Activated CD4-positive, CD25-positive, alpha-beta regulatory T cell treated with anti-CD3 and anti-CD28 coated beads, Interleukin-2, amount 50 U/mL, for 16 hours (primary cell): ENCODE results near the gene TMEFF2.
"Not testable (repeated sequence)": the region's sequence is repeated elsewhere in the genome, so short reads cannot be mapped to it uniquely, and the experiment has no call there.

Experiments
- DNase-seq: peaks from one replicate; pipeline ENCODE4 v3.0.0-alpha.2; 2020; ENCODE audit warnings: low read depth, low spot score

The TMEFF2 gene

GRCh38 chr2:191933307-191934105 lies 261.2 kb downstream of the TMEFF2 start:
- DNase-seq = no peak

GRCh38 chr2:191932286-191932685 lies 262.4 kb downstream of the TMEFF2 start:
- DNase-seq = no peak

DNA sequence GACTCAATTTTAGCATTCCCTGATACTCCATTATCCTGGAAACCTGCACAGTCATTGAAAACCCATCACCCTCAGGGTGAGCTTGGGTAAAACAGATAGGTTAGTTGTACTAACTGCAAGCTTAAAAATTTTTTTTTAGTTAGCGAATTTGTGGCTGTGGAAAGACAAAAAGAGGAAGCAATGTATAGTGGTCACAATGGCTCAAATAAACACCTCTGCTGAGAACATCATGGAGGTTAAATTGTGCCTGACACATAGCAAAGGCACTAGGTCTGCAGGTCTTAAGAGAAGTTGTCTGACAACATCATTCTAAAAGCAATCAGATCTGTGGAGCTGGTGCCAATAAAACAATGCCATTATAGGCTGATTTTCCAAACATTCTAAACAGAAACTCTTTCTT lies 263.4 kb downstream of the TMEFF2 start:
- no peak for DNase-seq

DNA sequence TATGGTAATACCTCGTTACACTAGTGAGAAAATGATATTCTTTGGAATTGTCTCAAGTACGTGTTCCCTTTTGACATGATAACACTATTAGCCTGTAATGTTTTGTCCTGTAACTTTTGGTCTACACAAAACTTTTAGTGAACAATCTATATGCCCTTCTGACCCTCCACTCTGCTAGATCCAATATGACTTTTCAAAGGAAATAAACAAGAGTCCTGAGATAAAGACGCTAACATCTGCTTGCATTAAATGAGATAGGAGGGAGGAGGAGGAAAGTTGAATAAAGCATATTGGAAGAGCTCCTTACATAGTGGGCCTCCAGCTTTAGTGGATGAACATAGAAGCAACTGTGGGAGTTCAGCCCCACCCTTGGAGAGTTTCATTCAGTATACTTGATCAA lies 264.5 kb downstream of the TMEFF2 start:
- no peak for DNase-seq

DNA sequence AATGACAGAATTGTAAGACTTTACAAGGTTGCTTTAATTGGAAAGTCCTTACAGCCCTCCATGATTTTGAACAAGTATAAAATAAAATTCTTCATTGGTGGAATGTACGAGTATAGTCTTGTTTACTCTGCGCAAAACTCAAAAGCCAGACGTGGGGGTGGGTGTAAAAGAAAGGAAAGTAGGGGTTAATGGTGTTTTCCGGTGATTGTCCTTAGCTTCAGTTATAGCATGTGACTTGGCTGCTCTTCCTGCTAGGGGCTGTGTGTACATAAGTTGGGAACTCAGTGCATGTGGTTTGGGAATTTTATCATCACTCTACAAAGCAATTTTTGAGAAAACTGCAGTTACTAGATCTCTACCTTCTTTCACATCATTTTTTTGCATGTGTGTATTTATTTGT lies 265.4 kb downstream of the TMEFF2 start:
- no peak for DNase-seq

- DNase-seq = no peak
These were observed 266.7 kb downstream of the TMEFF2 start for GRCh38 chr2:191927991-191928390.

DNA sequence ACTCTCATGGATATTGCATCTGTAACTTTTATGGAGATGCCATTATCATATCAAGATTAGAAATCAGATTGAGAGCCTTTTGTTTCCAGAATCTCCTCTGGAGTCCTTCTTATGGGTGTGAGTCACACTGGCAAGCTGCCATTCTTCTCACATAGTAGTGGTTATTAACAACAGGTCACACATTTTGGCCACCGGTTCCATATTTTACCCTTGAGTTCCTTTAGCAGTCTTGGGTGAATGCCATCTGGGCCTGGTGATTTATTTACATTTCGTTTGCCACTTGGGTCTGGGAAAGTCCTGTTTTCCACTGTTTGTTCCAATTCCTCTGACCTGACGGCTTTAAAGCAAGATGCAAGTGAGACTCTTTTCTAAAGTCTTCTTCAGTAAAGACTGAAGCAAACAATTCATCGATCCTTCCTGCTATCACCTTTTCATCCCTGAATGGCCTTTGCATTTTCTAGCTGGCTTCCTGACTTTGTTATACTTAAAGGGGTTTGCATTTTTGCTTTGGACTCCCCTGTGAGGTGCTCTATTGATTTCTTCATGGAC lies 267.3 kb downstream of the TMEFF2 start:
- no peak for DNase-seq

- no peak for DNase-seq
These were observed 268.1 kb downstream of the TMEFF2 start for GRCh38 chr2:191926671-191927070.

GRCh38 chr2:191923652-191923997 lies 271.1 kb downstream of the TMEFF2 start:
- no peak for DNase-seq

DNA sequence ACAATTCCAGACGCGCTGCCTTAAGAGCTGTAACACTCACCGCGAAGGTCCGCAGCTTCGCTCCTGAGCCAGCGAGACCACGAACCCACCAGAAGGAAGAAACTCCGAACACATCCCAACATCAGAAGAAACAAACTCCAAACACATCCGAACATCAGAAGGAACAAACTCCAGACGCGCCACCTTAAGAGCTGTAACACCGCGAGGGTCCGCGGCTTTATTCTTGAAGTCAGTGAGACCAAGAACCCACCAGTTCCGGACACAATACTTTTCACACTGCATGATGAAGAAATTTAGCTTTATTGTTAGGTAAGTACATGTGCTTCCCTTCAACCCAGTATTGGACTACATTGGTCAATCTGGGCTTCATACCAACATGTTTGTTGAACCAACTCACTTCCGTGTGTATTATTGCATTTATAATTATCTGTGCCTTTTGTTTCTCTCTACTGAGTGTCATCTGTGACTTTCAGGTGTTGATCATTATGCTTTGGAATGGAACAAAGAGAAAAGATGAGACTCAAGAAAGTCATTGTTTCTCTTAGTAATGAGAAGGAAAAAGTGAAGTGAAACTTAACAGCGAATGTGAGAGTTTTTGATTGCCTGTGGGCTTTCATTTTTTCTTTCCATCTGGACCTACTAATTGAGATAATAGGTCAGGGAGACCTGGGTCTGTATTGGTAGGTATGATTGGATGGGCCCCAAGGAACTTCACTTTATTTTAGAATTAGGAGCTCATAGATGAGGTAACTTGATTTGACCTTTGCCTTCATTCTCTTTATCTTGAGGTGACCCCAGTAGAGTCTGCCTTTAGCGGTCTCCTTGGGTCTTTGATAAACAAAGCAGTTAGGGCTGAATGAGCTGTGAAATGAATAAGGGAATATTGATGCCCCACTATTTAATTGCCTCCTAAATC lies 271.7 kb downstream of the TMEFF2 start:
- DNase-seq = no peak

- not testable (repeated sequence) for DNase-seq
These were observed 273.1 kb downstream of the TMEFF2 start for GRCh38 chr2:191921650-191922049.

GRCh38 chr2:191920502-191920901 lies 274.2 kb downstream of the TMEFF2 start:
- no peak for DNase-seq

DNA sequence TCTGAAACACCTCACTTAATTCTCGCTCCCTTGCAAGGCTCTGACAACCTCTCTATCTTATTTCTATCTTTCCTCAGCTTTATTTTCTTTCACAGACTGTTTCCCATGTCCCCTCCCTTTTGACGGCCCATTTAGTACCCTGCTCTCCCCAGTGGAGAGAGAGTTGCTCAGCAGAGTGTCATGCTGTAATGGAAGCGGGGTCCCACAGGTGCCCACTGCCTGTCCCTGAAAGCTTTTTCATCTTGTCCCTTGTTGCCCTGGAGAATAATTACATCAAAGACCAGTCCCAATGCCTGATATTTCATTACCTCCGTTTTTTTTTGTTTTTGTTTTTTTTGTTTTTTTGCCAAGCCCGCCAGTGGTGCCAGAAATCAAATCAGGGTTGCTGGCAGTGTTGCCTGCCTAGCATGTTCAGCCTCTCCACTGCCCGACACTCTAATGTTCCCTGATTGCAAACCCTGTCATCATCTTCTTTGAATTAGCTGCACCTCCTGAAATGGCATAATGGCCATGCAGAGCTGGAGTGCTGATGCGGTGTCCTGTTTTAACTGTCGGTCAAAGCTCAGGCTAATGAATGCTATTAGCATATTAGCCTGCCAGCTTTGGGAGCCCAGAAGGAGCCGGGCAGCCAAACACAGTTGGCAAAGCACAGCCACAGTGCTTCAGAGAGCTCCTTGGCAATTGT lies 276.6 kb downstream of the TMEFF2 start:
- DNase-seq = no peak

- no peak for DNase-seq
These were observed 277.3 kb downstream of the TMEFF2 start for GRCh38 chr2:191917430-191917881.

DNA sequence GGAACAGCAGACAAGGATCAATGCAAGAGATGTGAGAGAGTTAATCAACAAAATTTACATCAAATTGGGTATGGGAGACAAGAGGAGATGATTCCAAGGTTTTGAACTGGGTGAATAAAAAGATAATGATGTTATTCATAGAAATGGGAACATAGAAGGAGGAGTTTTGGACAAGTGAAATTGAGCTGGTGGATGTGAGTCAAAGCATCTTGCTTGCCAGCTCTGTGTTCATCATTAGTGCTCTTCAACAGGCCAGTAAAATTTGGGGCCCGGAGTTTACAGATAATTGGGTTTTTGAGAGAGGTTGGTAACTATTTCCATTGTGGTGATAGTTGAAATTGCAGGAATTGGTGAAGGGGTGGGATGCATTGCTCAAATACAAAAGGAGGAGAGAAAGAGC lies 277.9 kb downstream of the TMEFF2 start:
- no peak for DNase-seq

DNA sequence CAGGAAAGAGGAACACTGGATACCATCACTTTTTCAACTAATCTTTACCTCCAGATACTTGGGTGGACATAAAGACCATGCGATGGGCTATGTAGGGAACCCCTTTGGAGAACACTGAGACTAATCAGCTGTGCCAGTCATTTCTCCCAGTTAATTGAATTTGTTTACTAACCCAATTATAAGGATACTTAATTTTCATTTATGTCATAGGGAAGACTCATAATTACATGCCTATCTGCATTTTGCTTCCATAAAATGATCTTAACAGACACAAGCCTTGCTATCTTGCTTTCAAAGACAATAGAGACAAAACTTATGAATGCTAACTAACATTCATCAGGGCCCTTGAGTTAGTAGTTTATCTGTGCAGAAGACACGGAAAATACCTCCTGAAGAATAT lies 279.0 kb downstream of the TMEFF2 start:
- no peak for DNase-seq

- DNase-seq = no peak
These were observed 280.9 kb downstream of the TMEFF2 start for GRCh38 chr2:191913796-191914195.

GRCh38 chr2:191912764-191913163 lies 282.0 kb downstream of the TMEFF2 start:
- no peak for DNase-seq

DNA sequence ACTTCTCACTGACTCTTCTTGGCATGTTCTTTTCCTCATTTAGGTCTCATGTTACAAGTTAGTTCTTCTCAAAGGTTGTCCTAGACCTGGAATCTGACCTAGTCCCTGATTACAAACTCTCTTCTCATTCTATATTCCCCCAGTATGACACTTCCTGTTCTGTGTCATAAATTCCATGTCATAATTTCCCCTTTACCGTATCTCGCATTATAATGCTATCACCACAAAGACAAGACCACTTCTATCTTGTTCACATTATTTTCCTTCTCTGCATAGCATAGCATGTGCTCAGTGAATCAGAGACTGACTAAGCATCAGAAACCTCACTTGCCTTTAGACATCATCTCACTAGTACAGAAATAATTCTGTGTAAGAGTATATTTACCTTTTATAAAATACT lies 284.2 kb downstream of the TMEFF2 start:
- no peak for DNase-seq

- no peak for DNase-seq
These were observed 285.9 kb downstream of the TMEFF2 start for GRCh38 chr2:191908874-191909273.

DNA sequence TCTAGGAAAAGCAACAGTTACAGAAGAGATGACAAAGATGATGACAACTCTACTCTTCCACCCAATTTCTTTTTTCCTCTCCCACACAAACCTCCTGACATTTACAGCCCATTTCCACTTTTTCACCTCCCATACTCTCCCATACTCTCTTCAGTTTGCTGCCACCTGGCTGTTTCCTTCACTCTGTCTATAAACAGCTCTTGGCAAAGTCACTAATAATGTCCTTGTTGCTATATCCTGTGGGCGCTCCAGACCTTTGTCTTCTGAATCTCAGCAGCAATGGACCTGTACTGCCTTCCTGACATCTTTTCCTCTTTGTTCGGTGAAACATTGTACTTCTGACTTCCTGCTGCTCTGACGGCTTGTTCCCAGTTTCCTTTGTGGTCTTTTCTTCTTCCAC lies 287.2 kb downstream of the TMEFF2 start:
- no peak for DNase-seq

- DNase-seq = no peak
These were observed 287.6 kb downstream of the TMEFF2 start for GRCh38 chr2:191907091-191907490.
